SK-N-MC (cell line): ENCODE data around the gene CLMP.
A peak's percentile ranks its signal among the peaks of the same experiment; 100 is the strongest.

Source experiments
- DNase-seq: peaks from one replicate; pipeline ENCODE4 v3.0.0-alpha.2; 2011; ENCODE audit warnings: low read depth, low spot score
- H3K27ac ChIP-seq: fragments of 200-600 bp; sonication (generic); 2 replicates; pipeline ENCODE4 v1.5.1; 2016; ENCODE audit warnings: mixed run types
- H3K36me3 ChIP-seq: fragments of 200-600 bp; sonication (generic); 2 replicates; pipeline ENCODE4 v1.6.1; 2017; ENCODE audit warnings: antibody characterized with exemption, low read length, mixed read lengths; ENCODE audit not compliant: insufficient read depth
- H3K4me3 ChIP-seq: fragments of 200-600 bp; sonication (generic); 2 replicates; pipeline ENCODE4 v1.5.1; 2016
- H3K9ac ChIP-seq: fragments of 200-600 bp; sonication (generic); 2 replicates; pipeline ENCODE4 v1.8.0; 2017; ENCODE audit warnings: mixed run types, mixed read lengths; ENCODE audit not compliant: insufficient read length
- H3K9me3 ChIP-seq: fragments of 200-600 bp; sonication (generic); 2 replicates; pipeline ENCODE4 v1.6.1; 2017; ENCODE audit warnings: low read depth, mild to moderate bottlenecking, antibody characterized with exemption, low read length, moderate library complexity, mixed read lengths
- EZH2 ChIP-seq: fragments of 200-600 bp; sonication (generic); IDR thresholded peaks from one replicate; pipeline ENCODE4 v1.6.1; 2017; ENCODE audit warnings: antibody characterized with exemption
- FOXP2 ChIP-seq: optimal IDR thresholded peaks from 2 replicates; pipeline ENCODE3; 2011; ENCODE audit warnings: mild to moderate bottlenecking, moderate library complexity; ENCODE audit not compliant: insufficient read depth; ENCODE audit errors: extremely low read length, control extremely low read depth
- POLR2AphosphoS5 ChIP-seq: IDR thresholded peaks from 2 replicates; pipeline ENCODE4 v1.6.1; 2012; ENCODE audit warnings: mild to moderate bottlenecking, low read depth, low read length, borderline replicate concordance

CLMP gene

DNA sequence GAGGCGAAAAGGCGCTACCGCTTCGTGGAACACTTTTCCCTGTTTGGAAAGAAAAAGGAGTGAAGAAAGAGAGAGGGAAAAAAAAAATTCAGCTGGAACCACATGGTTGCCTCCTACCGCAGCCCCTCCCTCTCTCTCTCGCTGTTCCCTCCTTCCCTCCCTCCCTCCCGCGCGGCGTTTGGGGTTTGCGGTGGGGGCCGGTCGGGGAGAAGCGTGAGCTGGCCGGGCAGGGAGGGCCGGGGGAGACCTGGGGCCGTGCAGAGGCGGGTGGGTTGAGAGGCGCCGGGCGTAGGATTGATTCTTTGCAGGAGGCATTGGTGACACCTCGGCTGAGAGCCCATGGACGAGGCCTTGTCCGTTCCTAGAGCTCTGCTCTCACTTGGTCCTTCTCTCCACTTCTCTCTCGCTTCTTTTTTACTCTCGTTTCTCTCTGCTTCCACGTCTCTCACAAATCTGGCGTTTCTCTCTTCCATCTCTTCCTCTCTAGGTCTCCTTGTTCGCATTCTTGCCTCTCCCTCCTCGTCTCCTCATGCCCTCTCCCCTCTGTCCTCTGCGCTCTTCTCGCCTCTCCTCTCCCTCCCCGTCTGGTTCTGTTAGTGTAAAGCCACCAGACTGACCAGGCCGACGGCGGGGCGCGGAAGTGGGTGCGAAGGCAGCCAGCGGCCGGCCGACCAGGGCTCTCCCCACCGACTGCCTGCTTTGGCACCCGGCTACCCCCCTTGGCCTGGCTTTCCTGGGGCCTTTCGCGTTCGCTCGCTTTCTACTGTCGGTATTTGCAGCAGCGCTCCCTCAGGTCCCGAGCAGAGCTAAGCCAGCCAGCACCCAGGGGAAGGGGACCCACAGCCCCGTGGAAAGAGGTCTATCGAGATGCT lies at the start of gene CLMP:
Gene CLMP, minus strand, starts transcription at position 61 of the 872 bp plus-strand sequence. CDS start 308 bp downstream, outside the sequence.
- peak within 1 kb of the TSS; percentile 84 for H3K4me3 ChIP-seq
- H3K9me3 ChIP-seq, result no peaks in the 10 kb centered on the region
- DNase-seq, result no peak
- H3K27ac ChIP-seq, result peak within 1 kb of the TSS; percentile 84
- H3K36me3 ChIP-seq, result peaks cover 28% of the 10 kb centered on the region
- H3K9ac ChIP-seq, result peak within 1 kb of the TSS; percentile 88
- no peak for TF ChIP-seq FOXP2
- peak; percentile 47; the same call in 1 of the 2 replicates for TF ChIP-seq POLR2AphosphoS5

DNA sequence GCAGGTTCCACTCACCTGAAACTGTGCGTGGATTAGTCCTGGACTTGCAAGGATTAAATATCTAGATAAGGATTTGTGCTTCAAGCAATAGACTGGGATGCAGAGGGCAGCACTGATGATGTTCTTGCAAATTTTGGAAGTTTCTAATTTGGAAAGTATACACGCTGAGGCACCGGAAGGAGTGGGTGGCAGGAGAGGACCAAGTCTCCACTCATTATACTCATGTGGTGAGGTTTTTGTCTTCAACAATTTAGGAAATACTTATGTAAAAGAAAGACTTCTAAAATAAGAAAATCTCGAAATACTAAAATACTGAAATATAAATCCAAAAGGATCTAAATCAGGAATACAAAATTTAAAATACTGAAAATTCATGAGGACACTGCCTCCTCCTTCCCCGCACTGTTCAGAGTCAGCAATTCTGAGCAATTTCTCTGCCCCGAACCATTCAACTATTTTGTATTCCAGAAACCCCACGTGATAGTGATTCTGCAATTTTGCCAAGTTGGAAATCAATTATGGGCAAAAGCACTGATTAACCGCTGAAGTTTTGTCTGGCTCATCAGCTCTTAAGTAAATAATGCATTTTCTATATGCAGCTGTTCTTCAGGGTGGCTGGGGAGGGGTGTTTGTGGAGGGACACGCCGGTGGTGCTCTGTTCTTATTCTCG lies 47.0 kb upstream of the CLMP start:
- TF ChIP-seq POLR2AphosphoS5 (no peak), EZH2 (no peak), FOXP2 (no peak)
- H3K27ac ChIP-seq, result peak overlapping the region; percentile 33; the same call in 1 of the 2 replicates
- DNase-seq, result peak; percentile 62

DNA sequence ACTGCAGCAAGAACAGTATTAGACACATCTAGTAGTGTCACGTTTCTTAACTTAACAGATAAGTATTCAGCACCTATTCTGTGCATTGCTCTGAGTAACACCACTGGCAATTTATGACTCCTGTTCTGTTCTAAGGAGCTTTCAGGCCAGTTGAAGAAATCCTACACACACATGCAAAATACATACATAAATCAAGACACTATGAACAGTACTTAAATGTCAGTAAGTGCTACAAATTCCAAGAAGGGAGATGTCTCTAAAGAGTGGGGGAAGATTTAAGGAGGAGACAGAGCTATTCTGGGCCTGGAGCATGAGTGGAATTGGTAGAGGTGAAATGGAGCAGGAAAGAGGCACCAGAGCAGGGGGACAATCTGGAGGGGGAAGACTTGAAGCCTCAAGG lies 46.2 kb upstream of the CLMP start:
- no peak for TF ChIP-seq FOXP2
- no peak for TF ChIP-seq POLR2AphosphoS5
- no peak for TF ChIP-seq EZH2
- H3K9me3 ChIP-seq, result no peaks in the 10 kb centered on the region
- no peaks in the 10 kb centered on the region for H3K36me3 ChIP-seq
- H3K4me3 ChIP-seq, result no peak overlapping the region
- H3K9ac ChIP-seq, result no peak overlapping the region
- no peak for DNase-seq
- no peak overlapping the region for H3K27ac ChIP-seq

More for the DNA sequence above, 47.0 kb upstream of the CLMP start:
- Histone ChIP-seq H3K9me3 (no peaks in the 10 kb centered on the region), H3K36me3 (no peaks in the 10 kb centered on the region), H3K9ac (peak overlapping the region; percentile 8), H3K4me3 (peak overlapping the region; percentile 36)

GRCh38 chr11:123239191-123240150 lies 44.4 kb upstream of the CLMP start:
- Histone ChIP-seq H3K9ac (no peak overlapping the region), H3K36me3 (no peaks in the 10 kb centered on the region), H3K27ac (peak overlapping the region; percentile 38; the same call in 1 of the 2 replicates), H3K4me3 (no peak overlapping the region), H3K9me3 (no peaks in the 10 kb centered on the region)
- DNase-seq, result no peak
- TF ChIP-seq EZH2 (no peak), FOXP2 (no peak), POLR2AphosphoS5 (no peak)

DNA sequence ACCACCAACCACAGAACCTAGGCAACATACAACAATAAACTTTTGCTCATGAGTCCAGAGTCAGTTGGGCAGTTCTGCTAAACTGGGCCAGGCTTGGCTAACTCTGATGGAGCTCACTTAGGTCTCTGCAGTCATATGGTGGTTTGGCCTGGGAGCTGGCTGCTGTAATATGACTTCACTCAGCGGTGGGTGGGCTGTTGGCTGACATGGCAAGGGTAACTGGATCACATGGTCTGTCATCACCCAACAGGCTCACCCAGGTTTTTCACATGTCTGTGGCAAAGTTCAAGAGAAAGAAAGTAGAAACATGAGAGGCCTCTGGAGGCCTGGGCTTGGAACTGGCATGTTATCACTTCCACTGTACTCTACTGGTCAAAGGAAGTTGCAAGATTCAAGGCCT lies 43.2 kb upstream of the CLMP start:
- no peak overlapping the region for H3K9ac ChIP-seq
- DNase-seq, result no peak
- no peaks in the 10 kb centered on the region for H3K36me3 ChIP-seq
- H3K4me3 ChIP-seq, result no peak overlapping the region
- TF ChIP-seq EZH2 (no peak), POLR2AphosphoS5 (no peak), FOXP2 (no peak)
- no peak overlapping the region for H3K27ac ChIP-seq
- no peaks in the 10 kb centered on the region for H3K9me3 ChIP-seq

- Histone ChIP-seq H3K9ac (no peak overlapping the region), H3K27ac (no peak overlapping the region), H3K9me3 (no peaks in the 10 kb centered on the region), H3K4me3 (no peak overlapping the region), H3K36me3 (no peaks in the 10 kb centered on the region)
- DNase-seq, result no peak
- no peak for TF ChIP-seq POLR2AphosphoS5
- TF ChIP-seq FOXP2, result no peak
- TF ChIP-seq EZH2, result no peak
These were observed 41.8 kb upstream of the CLMP start for GRCh38 chr11:123236879-123237278.

GRCh38 chr11:123235656-123236261 lies 40.7 kb upstream of the CLMP start:
- TF ChIP-seq POLR2AphosphoS5 (no peak), EZH2 (no peak), FOXP2 (no peak)
- H3K4me3 ChIP-seq, result no peak overlapping the region
- H3K9ac ChIP-seq, result no peak overlapping the region
- H3K9me3 ChIP-seq, result no peaks in the 10 kb centered on the region
- H3K27ac ChIP-seq, result no peak overlapping the region
- DNase-seq, result no peak
- H3K36me3 ChIP-seq, result no peaks in the 10 kb centered on the region
